Neutrophil (primary cell): ENCODE measurements around the gene TJP1.

ENCODE experiments used
- H3K27ac ChIP-seq: fragments of 200-600 bp; sonication (generic); 2 replicates; pipeline ENCODE4 v1.5.1; 2016; ENCODE audit warnings: mild to moderate bottlenecking, moderate library complexity
- H3K27me3 ChIP-seq: fragments of 200-600 bp; sonication (generic); 2 replicates; pipeline ENCODE4 v1.6.0; 2016; ENCODE audit warnings: mild to moderate bottlenecking
- H3K36me3 ChIP-seq: fragments of 200-600 bp; sonication (generic); 2 replicates; pipeline ENCODE4 v1.5.1; 2017
- H3K4me1 ChIP-seq, 2 experiments: fragments of 200-600 bp in 1 of 2; sonication (generic) in 1 of 2; 1 replicate in 1 of 2; 2 replicates in 1 of 2; pipeline versions ENCODE4 v1.5.1 to v1.6.1; 2013 to 2016; ENCODE audit warnings: low read depth in 1 of 2, low read length in 1 of 2, mild to moderate bottlenecking in 1 of 2, moderate library complexity in 1 of 2; ENCODE audit not compliant: control insufficient read depth in 1 of 2, insufficient read depth in 1 of 2
- H3K4me3 ChIP-seq, 2 experiments: fragments of 200-600 bp in 1 of 2; sonication (generic) in 1 of 2; 1 replicate in 1 of 2; 2 replicates in 1 of 2; pipeline ENCODE4 v1.5.1; 2013 to 2016; ENCODE audit warnings: low read depth in 1 of 2, low read length in 1 of 2, mild to moderate bottlenecking in 1 of 2, moderate library complexity in 1 of 2
- H3K9me3 ChIP-seq: fragments of 200-600 bp; sonication (generic); 2 replicates; pipeline ENCODE4 v1.5.1; 2016
- TF ChIP-seq, protein P1 (sequence below): fragments of 200-600 bp; sonication (generic); IDR thresholded peaks from 2 replicates; pipeline ENCODE4 v1.5.1; 2016; ENCODE audit warnings: antibody characterized with exemption

TJP1 gene

DNA sequence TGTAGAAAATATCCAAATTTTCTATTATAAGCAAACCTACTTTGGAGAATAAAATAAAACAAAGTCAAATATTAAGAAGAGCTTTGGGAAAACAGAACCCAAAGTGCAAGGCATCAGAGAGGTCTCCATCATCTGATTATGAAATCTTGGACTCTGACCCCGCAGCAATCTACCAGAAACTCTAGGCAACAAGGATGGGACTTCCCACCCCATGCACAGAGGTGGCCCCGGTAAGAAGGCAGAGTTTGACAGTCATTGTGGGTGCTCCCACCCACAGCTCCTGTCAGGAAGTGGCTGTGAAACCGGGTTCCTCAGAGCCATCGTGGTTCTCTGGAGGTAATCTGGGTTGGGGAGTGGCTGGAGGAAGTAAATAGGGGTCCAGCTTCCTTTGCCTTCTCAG, 37.0 kb upstream of the TJP1 start:
- Histone ChIP-seq H3K27ac (no peak overlapping the region), H3K36me3 (no peaks in the 10 kb centered on the region)
- TF ChIP-seq, protein P1, sequence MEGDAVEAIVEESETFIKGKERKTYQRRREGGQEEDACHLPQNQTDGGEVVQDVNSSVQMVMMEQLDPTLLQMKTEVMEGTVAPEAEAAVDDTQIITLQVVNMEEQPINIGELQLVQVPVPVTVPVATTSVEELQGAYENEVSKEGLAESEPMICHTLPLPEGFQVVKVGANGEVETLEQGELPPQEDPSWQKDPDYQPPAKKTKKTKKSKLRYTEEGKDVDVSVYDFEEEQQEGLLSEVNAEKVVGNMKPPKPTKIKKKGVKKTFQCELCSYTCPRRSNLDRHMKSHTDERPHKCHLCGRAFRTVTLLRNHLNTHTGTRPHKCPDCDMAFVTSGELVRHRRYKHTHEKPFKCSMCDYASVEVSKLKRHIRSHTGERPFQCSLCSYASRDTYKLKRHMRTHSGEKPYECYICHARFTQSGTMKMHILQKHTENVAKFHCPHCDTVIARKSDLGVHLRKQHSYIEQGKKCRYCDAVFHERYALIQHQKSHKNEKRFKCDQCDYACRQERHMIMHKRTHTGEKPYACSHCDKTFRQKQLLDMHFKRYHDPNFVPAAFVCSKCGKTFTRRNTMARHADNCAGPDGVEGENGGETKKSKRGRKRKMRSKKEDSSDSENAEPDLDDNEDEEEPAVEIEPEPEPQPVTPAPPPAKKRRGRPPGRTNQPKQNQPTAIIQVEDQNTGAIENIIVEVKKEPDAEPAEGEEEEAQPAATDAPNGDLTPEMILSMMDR, result no peak

DNA sequence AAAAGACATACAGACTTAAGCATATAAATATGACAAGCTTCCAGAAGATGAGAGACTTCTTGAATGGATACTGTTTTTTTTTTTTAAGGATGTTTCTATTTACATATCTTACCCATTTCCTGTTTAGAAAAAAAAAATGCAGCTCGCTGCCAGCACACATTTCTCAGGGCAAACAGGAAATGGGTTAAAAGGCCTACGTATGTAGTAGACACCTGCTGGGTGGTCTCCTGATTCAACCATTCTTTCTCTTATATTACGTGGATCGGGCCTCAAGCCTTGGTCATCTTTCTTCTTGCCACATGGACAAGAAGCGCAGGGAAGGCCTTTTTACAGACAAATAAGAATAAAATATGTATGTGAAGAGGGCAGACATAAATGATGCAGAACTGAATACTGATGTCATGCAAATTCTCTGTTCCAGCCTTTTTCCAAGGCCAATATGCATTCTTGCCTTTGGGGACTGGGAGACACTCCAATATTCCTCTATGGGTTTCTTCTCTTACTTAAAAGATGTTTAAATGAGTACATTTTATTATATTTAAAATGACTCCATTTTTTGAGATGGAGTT, 35.0 kb upstream of the TJP1 start:
- Histone ChIP-seq H3K9me3 (no peaks in the 10 kb centered on the region), H3K4me3 (no peak overlapping the region), H3K27ac (no peak overlapping the region), H3K27me3 (no peaks in the 10 kb centered on the region), H3K4me1 (no peaks in the 10 kb centered on the region), H3K36me3 (no peaks in the 10 kb centered on the region)
- TF ChIP-seq, protein P1, result no peak

More for the DNA sequence above, 37.0 kb upstream of the TJP1 start:
- Histone ChIP-seq H3K27me3 (no peaks in the 10 kb centered on the region), H3K4me1 (no peaks in the 10 kb centered on the region), H3K9me3 (no peaks in the 10 kb centered on the region), H3K4me3 (no peak overlapping the region)

DNA sequence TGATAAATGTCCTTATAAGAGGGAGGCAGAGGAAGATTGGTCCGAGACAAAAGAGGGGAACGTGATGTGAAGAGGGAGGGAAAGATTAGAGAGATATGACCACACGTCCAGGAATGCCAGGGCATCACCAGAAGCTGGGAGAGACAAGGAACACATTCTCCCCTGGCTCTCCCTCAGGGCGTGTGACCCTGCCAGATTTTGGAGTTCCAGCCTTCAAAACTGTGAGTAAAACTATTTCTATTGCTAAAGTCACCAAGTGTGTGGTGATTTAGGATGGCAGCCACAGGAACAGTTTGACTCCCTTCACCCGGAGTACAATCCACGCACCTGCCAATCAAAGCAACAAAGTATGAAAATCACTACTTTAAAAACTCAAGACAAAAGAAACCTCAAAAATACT, 32.1 kb upstream of the TJP1 start:
- Histone ChIP-seq H3K36me3 (no peaks in the 10 kb centered on the region), H3K27ac (no peak overlapping the region), H3K4me1 (no peaks in the 10 kb centered on the region), H3K4me3 (no peak overlapping the region), H3K9me3 (no peaks in the 10 kb centered on the region), H3K27me3 (no peaks in the 10 kb centered on the region)
- TF ChIP-seq, protein P1, result no peak

DNA sequence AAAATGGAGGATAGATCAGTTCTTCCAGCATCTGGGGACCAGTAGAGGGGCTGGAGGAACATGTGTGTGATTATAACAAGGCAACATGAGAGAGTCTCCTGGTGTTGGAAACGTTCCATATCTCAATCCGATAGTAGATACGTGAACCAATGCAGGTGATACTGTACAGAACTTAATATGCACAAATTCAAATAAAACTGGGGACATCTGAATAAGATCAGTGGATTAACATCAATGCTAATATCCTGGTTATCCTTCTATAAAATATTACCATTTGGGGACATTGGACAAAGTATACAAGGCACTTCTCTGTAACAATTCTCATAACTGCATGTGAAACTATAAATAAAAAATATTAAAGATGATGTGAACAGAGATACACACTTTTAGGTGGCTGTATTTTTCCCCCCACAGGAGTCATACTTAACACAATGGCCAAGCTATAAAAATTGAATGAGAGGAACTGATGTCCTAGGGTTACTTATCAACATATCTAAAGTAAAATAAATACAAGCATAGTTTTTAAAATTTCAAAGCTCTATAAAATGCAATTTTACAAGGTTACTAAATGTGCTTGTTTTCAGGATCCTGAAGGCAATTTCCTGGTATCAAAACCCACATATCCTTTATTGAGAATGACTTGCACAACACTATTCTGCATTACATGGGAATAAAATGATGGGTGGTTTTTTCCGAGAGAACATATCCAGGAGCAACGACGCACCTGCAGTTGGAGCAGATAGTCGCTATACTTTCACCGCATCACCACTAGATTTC, 31.1 kb upstream of the TJP1 start:
- no peak overlapping the region for H3K27ac ChIP-seq
- H3K9me3 ChIP-seq, result no peaks in the 10 kb centered on the region

DNA sequence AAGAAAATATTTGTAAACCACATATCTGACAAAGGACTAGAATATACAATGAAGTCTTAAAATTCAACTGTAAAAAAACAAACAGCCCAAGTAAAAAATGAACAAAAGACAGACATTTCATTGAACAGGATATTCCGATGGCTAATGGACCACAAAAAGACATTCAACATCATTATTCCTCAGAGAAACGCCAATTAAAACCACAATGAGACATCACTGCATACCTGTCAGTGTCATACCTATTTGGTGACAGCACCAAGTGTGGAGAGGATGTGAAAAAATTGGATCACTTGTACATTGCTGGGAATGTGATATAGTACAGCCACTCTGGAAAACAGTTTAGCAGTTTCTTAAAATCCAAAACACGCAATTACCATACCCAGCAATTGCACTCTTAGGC, 29.9 kb upstream of the TJP1 start:
- Histone ChIP-seq H3K4me1 (no peaks in the 10 kb centered on the region), H3K36me3 (no peaks in the 10 kb centered on the region), H3K27ac (no peak overlapping the region), H3K4me3 (no peak overlapping the region), H3K27me3 (no peaks in the 10 kb centered on the region), H3K9me3 (no peaks in the 10 kb centered on the region)
- TF ChIP-seq, protein P1, result no peak

More for the DNA sequence above, 31.1 kb upstream of the TJP1 start:
- TF ChIP-seq, protein P1, result no peak
- H3K4me3 ChIP-seq, result no peak overlapping the region
- H3K36me3 ChIP-seq, result no peaks in the 10 kb centered on the region
- H3K4me1 ChIP-seq, result no peaks in the 10 kb centered on the region
- H3K27me3 ChIP-seq, result no peaks in the 10 kb centered on the region
